HepG2 (cell line): ENCODE results near the gene BEAN1. TPM values are rescaled to one million over a fixed set of nuclear protein-coding genes. Genes with fewer than 3 reads are reported as not detected.
A peak's percentile ranks its signal among the peaks of the same experiment; 100 is the strongest.

Experiments used
- AHR ChIP-seq: IDR thresholded peaks from 2 replicates; pipeline ENCODE4 v1.6.1; 2018; ENCODE audit warnings: missing genetic modification reagents, missing compliant biosample characterization
- DMAP1 ChIP-seq: IDR thresholded peaks from 2 replicates; pipeline ENCODE4 v1.6.1; 2016
- EP300 ChIP-seq, 3 experiments: sonication (generic) in 1 of 3; formaldehyde crosslinking in 1 of 3; IDR thresholded peaks; 2 replicates each; pipeline versions ENCODE4 v1.5.1 to v1.6.1; 2011 to 2020; ENCODE audit warnings: low read depth in 2 of 3, low read length in 2 of 3, borderline replicate concordance in 1 of 3, improper control_type of control experiment in 1 of 3, mild to moderate bottlenecking in 1 of 3, missing genetic modification reagents in 1 of 3, moderate library complexity in 1 of 3
- ERF ChIP-seq: IDR thresholded peaks from 2 replicates; pipeline ENCODE4 v1.6.1; 2018; ENCODE audit warnings: missing biosample characterization, missing genetic modification reagents
- ETV6 ChIP-seq: sonication (generic); formaldehyde crosslinking; conservative IDR thresholded peaks from 2 replicates; pipeline ENCODE4 v1.4.0; 2020; ENCODE audit warnings: missing genetic modification reagents
- FOXK2 ChIP-seq: fragments of 450-650 bp; IDR thresholded peaks from 2 replicates; pipeline ENCODE4 v1.6.1; 2016
- MYC ChIP-seq: sonication (generic); formaldehyde crosslinking; IDR thresholded peaks from 2 replicates; pipeline ENCODE4 v1.9.0; 2021; ENCODE audit warnings: missing genetic modification reagents, borderline replicate concordance
- RCOR2 ChIP-seq: IDR thresholded peaks from 2 replicates; pipeline ENCODE4 v1.6.1; 2016; ENCODE audit warnings: missing biosample characterization, missing genetic modification reagents
- ZNF10 ChIP-seq: sonication (generic); formaldehyde crosslinking; IDR thresholded peaks from 2 replicates; pipeline ENCODE4 v1.4.0; 2020; ENCODE audit warnings: mild to moderate bottlenecking, low read depth, missing genetic modification reagents, borderline replicate concordance
- ZNF12 ChIP-seq: sonication (generic); formaldehyde crosslinking; IDR thresholded peaks from 2 replicates; pipeline ENCODE4 v1.5.0; 2020; ENCODE audit warnings: missing genetic modification reagents
- ZNF143 ChIP-seq: sonication (generic); formaldehyde crosslinking; IDR thresholded peaks from 2 replicates; pipeline ENCODE4 v1.4.0; 2020; ENCODE audit warnings: missing genetic modification reagents
- ZNF33A ChIP-seq: sonication (generic); formaldehyde crosslinking; IDR thresholded peaks from 2 replicates; pipeline ENCODE4 v1.5.1; 2020; ENCODE audit warnings: missing genetic modification reagents, mild to moderate bottlenecking, moderate library complexity, borderline replicate concordance
- ZNF549 ChIP-seq: sonication (generic); formaldehyde crosslinking; IDR thresholded peaks from 2 replicates; pipeline ENCODE4 v1.5.0; 2020; ENCODE audit warnings: missing genetic modification reagents
- ZNF615 ChIP-seq: sonication (generic); formaldehyde crosslinking; IDR thresholded peaks from 2 replicates; pipeline ENCODE4 v1.5.0; 2020; ENCODE audit warnings: mild to moderate bottlenecking, missing genetic modification reagents, borderline replicate concordance
- polyA plus RNA-seq, 8 experiments: library from polyadenylated mRNA; depleted of rRNA in 3 of 8; stranded (reverse) in 7 of 8; unstranded in 1 of 8; fragments of >200 nt; fragmentation: Illumina TruSeq in 4 of 8; extraction: Trizol in 4 of 8; gene quantifications; 2 replicates each; pipeline versions ENCODE4 v1.2.1 to v1.2.3, GENCODE V29; 2011 to 2016; ENCODE audit warnings: low read depth in 4 of 8, missing spikeins in 1 of 8, mixed read lengths in 1 of 8; ENCODE audit not compliant: insufficient read depth in 1 of 8
- total RNA-seq, 5 experiments: library from RNA; depleted of rRNA; stranded (reverse); fragments of >200 nt; fragmentation: Illumina TruSeq; extraction: Trizol; gene quantifications; 2 replicates each; pipeline ENCODE4 v1.2.3, GENCODE V29; 2016; ENCODE audit warnings: low read depth in 1 of 5
- TF ChIP-seq, protein P1 (sequence below): sonication (generic); formaldehyde crosslinking; IDR thresholded peaks from 2 replicates; pipeline ENCODE4 v1.5.1; 2020; ENCODE audit warnings: mild to moderate bottlenecking, missing genetic modification reagents, borderline replicate concordance
- TF ChIP-seq, protein P2 (sequence below): sonication (generic); formaldehyde crosslinking; IDR thresholded peaks from 2 replicates; pipeline ENCODE4 v1.4.0; 2020; ENCODE audit warnings: mild to moderate bottlenecking, missing genetic modification reagents, borderline replicate concordance
- TF ChIP-seq, protein P3 (sequence below): sonication (generic); formaldehyde crosslinking; IDR thresholded peaks from 2 replicates; pipeline ENCODE4 v1.5.1; 2020; ENCODE audit warnings: missing genetic modification reagents, mild to moderate bottlenecking, borderline replicate concordance
- TF ChIP-seq, protein P4 (sequence below): sonication (generic); formaldehyde crosslinking; IDR thresholded peaks from 2 replicates; pipeline ENCODE4 v1.5.0; 2020; ENCODE audit warnings: missing genetic modification reagents, mild to moderate bottlenecking, borderline replicate concordance
- TF ChIP-seq, protein P5 (sequence below): IDR thresholded peaks from 2 replicates; pipeline ENCODE4 v1.6.1; 2018; ENCODE audit warnings: missing genetic modification reagents, mild to moderate bottlenecking, missing compliant biosample characterization

Gene BEAN1
- total and polyA plus RNA-seq, 2 of the 13 experiments (the other 11 are each of a cell fraction or from before 2014, with no cell fraction given): 0.53 to 1.4 TPM

DNA sequence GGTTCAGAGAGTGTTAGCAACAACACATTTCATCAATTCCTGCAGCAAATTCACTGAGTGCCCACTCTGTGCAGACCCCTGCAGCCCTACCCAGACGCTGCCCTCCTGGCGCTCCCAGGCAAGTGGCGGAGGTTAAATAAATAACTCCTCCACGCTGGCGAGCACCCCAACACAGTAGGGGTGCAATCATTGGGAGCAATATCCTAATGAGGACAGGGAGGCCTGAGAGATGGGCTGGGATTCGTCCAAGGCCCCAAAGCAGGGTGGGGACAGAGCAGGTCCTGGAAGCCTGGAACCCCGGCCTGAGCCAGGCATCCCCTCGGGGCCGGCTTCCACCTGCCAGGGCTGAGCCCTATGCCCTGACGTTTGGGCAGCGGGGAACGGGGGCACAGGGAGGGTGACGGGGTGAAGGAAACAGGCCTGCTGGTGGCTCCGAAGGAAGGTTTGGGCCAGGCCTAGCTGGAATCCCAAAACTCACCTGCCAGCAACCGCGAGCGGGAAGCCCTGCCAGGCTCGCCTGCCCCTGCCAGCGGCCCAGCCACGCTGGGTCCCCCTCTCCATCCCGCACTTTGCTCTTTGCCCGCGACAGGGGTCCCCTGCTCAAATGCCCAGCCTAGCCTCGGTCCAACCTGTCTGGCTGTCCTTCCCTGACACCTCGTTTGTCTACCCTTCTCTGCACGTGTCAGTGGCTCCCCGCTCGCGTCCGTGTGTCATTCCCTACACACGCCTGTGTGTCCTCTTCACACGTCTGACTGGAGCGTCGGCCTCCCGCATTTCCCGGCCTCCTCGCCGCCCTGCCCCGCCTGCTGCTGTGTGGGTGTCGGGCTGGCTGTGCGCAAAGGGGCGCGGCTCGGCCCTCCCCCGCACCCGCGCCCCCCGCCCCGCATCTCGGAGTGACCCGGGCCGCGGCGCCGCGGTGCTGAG, 721 bp upstream of the BEAN1 start (continued):
- TF ChIP-seq, protein P1, sequence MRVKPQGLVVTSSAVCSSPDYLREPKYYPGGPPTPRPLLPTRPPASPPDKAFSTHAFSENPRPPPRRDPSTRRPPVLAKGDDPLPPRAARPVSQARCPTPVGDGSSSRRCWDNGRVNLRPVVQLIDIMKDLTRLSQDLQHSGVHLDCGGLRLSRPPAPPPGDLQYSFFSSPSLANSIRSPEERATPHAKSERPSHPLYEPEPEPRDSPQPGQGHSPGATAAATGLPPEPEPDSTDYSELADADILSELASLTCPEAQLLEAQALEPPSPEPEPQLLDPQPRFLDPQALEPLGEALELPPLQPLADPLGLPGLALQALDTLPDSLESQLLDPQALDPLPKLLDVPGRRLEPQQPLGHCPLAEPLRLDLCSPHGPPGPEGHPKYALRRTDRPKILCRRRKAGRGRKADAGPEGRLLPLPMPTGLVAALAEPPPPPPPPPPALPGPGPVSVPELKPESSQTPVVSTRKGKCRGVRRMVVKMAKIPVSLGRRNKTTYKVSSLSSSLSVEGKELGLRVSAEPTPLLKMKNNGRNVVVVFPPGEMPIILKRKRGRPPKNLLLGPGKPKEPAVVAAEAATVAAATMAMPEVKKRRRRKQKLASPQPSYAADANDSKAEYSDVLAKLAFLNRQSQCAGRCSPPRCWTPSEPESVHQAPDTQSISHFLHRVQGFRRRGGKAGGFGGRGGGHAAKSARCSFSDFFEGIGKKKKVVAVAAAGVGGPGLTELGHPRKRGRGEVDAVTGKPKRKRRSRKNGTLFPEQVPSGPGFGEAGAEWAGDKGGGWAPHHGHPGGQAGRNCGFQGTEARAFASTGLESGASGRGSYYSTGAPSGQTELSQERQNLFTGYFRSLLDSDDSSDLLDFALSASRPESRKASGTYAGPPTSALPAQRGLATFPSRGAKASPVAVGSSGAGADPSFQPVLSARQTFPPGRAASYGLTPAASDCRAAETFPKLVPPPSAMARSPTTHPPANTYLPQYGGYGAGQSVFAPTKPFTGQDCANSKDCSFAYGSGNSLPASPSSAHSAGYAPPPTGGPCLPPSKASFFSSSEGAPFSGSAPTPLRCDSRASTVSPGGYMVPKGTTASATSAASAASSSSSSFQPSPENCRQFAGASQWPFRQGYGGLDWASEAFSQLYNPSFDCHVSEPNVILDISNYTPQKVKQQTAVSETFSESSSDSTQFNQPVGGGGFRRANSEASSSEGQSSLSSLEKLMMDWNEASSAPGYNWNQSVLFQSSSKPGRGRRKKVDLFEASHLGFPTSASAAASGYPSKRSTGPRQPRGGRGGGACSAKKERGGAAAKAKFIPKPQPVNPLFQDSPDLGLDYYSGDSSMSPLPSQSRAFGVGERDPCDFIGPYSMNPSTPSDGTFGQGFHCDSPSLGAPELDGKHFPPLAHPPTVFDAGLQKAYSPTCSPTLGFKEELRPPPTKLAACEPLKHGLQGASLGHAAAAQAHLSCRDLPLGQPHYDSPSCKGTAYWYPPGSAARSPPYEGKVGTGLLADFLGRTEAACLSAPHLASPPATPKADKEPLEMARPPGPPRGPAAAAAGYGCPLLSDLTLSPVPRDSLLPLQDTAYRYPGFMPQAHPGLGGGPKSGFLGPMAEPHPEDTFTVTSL: no peak
- TF ChIP-seq ZNF12 (CRISPR knock-in tag): no peak
- no peak for TF ChIP-seq ZNF143 (CRISPR knock-in tag)
- TF ChIP-seq, protein P2, sequence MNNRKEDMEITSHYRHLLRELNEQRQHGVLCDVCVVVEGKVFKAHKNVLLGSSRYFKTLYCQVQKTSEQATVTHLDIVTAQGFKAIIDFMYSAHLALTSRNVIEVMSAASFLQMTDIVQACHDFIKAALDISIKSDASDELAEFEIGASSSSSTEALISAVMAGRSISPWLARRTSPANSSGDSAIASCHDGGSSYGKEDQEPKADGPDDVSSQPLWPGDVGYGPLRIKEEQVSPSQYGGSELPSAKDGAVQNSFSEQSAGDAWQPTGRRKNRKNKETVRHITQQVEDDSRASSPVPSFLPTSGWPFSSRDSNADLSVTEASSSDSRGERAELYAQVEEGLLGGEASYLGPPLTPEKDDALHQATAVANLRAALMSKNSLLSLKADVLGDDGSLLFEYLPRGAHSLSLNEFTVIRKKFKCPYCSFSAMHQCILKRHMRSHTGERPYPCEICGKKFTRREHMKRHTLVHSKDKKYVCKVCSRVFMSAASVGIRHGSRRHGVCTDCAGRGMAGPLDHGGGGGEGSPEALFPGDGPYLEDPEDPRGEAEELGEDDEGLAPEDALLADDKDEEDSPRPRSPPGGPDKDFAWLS (CRISPR knock-in tag): no peak
- no peak for TF ChIP-seq EP300 (IDR thresholded peaks at IDR 0.05; ENCODE audit: low read depth in 2 of 2, low read length in 2 of 2)
- no peak for TF ChIP-seq EP300 (CRISPR knock-in tag; IDR thresholded peaks at IDR 0.05; ENCODE audit: borderline replicate concordance)
- no peak for TF ChIP-seq ZNF615 (CRISPR knock-in tag)
- TF ChIP-seq, protein P3, sequence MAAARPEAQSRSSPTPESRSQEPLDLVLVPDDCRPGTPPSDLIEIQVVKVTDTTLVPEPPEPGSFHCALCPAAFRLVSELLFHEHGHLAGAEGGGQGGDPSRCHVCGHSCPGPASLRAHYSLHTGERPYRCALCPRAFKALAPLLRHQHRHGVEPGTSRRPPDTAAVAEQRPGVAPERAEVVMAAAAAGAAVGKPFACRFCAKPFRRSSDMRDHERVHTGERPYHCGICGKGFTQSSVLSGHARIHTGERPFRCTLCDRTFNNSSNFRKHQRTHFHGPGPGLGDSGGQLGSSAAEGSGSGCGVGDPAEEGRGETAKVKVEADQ: peak; percentile 63; the same call in 1 of the 2 replicates
- TF ChIP-seq DMAP1 (CRISPR knock-in tag): no peak
- no peak for TF ChIP-seq FOXK2
- TF ChIP-seq, protein P4, sequence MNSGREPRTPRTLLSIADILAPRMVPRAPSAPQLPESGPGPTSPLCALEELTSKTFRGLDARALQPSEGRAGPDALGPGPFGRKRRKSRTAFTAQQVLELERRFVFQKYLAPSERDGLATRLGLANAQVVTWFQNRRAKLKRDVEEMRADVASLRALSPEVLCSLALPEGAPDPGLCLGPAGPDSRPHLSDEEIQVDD: no peak
- TF ChIP-seq AHR (CRISPR knock-in tag): no peak
- no peak for TF ChIP-seq ZNF33A
- no peak for TF ChIP-seq ETV6
- TF ChIP-seq RCOR2 (CRISPR knock-in tag): no peak
- TF ChIP-seq ZNF549 (CRISPR knock-in tag): no peak
- TF ChIP-seq MYC (CRISPR knock-in tag): peak; percentile 30; the same call in 1 of the 2 replicates
- TF ChIP-seq, protein P5, sequence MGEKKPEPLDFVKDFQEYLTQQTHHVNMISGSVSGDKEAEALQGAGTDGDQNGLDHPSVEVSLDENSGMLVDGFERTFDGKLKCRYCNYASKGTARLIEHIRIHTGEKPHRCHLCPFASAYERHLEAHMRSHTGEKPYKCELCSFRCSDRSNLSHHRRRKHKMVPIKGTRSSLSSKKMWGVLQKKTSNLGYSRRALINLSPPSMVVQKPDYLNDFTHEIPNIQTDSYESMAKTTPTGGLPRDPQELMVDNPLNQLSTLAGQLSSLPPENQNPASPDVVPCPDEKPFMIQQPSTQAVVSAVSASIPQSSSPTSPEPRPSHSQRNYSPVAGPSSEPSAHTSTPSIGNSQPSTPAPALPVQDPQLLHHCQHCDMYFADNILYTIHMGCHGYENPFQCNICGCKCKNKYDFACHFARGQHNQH (CRISPR knock-in tag): no peak
- TF ChIP-seq ZNF10 (CRISPR knock-in tag): no peak
- 0 out of 2 replicates have a peak, but pooled peaks have one; percentile 1 for TF ChIP-seq ERF
